ENCODE measurements around the gene RNLS.

- TF ChIP-seq CTCF (IDR thresholded peaks at IDR 0.05; ENCODE audit: control extremely low read depth in 1 of 3, insufficient read depth in 1 of 3, low read depth in 1 of 3, low read length in 3 of 3) (no peak), BACH1 (IDR thresholded peaks at IDR 0.05; ENCODE audit: low read length) (no peak), GABPA (IDR thresholded peaks at IDR 0.05; ENCODE audit: borderline replicate concordance, insufficient read depth, low read length) (no peak), EP300 (IDR thresholded peaks at IDR 0.05; ENCODE audit: borderline replicate concordance in 1 of 2, low read depth in 2 of 2, low read length in 2 of 2) (no peak), CREB1 (IDR thresholded peaks at IDR 0.05) (no peak), SIN3A (conservative IDR thresholded peaks at IDR 0.05 in 1 of 2, IDR thresholded peaks at IDR 0.05 in 1 of 2; ENCODE audit: low read depth in 1 of 2, low read length in 2 of 2) (no peak), HDAC2 (IDR thresholded peaks at IDR 0.05; ENCODE audit: borderline replicate concordance in 1 of 2, low read depth in 2 of 2, low read length in 2 of 2) (no peak), TAF1 (IDR thresholded peaks at IDR 0.05; ENCODE audit: low read depth, low read length) (no peak), EZH2 (IDR thresholded peaks at IDR 0.05; ENCODE audit: low read depth, low read length, severe bottlenecking) (no peak), E2F6 (IDR thresholded peaks at IDR 0.05) (no peak), MAFK (IDR thresholded peaks at IDR 0.05; ENCODE audit: low read depth, low read length) (no peak), KDM4A (IDR thresholded peaks at IDR 0.05; ENCODE audit: low read depth, low read length, severe bottlenecking) (no peak), PHF8 (conservative IDR thresholded peaks at IDR 0.05; ENCODE audit: low read depth, low read length) (no peak), CEBPB (IDR thresholded peaks at IDR 0.05; ENCODE audit: low read depth, low read length) (no peak)
Measured at GRCh38 chr10:88526501-88527105, 56.5 kb downstream of the RNLS start.
